HG03045 (cell line): ENCODE results near the gene SOD1.
A peak's percentile ranks its signal among the peaks of the same experiment; 100 is the strongest.
"Not testable (repeated sequence)": the region's sequence is repeated elsewhere in the genome, so short reads cannot be mapped to it uniquely, and the experiment has no call there.

Experiments
- ATAC-seq: cut with Tn5 transposase; IDR thresholded peaks from one replicate; pipeline ENCODE4 v1.9.1; 2021; ENCODE audit warnings: mild to moderate bottlenecking, moderate library complexity; ENCODE audit not compliant: unreplicated experiment

SOD1 gene

DNA sequence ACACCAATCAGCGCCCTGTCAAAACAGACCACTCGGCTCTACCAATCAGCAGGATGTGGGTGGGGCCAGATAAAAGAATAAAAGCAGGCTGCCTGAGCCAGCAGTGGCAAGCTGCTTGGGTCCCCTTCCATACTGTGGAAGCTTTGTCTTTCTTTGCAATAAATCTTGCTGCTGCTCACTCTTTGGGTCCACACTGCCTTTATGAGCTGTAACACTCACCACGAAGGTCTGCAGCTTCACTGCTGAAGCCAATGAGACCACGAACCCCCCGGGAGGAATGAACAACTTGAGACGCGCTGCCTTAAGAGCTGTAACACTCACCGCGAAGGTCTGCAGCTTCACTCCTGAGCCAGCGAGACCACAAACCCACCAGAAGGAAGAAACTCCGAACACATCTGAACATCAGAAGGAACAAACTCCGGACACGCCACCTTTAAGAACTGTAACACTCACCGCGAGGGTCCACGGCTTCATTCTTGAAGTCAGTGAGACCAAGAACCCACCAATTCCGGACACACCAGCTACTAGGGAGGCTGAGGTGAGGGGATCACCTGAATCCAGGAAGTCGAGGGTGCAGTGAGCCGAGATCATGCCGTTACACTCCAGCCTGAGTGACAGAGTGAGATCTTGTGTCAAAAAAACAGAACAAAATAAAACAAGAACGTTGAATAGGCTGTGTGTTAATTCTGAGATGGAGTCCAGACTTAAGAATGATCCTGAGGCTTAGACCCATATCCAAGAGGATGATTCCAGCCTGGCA is 4.5 kb upstream of the SOD1 start:
- ATAC-seq: not testable (repeated sequence)

DNA sequence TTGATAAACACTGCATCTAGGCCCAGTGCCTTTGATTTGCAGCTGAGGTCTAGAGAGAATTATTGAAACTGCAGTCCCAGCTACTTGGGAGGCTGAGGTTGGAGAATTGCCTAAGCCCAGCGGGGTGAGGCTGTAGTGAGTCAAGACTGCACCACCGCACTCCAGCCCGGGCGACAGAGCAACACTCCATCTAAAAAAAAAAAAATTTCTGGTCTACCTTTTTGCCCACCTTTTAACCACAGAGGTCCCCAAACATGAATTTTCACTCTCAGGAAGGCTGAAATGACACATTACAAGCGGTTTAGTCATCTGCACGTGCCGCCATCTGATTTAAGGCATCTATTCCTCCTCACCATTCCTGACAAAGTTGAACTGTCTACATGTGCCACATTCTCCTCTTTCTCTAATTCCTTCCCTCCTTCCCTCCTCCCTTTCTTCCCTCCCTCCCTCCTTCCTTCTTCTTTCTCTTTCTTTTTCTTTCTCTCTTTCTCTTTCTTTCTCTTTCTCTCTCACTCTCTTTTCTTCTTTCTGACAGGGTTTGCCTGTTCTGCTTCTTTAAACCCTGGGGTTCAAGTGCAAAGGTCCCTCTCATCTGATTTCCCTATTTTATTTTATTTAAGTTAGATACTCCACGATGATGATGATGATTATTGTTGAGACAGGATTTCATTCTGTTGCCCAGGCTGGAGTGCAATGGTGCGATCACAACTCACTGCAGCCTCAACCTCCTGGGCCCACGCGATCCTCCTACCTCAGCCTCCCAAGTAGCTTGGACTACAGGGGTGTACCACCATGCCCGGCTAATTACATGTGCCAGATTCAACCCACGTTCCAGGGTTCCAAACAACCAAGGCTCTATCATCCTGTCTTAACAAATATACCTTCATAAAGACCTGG is 3.0 kb upstream of the SOD1 start:
- ATAC-seq: no peak

DNA sequence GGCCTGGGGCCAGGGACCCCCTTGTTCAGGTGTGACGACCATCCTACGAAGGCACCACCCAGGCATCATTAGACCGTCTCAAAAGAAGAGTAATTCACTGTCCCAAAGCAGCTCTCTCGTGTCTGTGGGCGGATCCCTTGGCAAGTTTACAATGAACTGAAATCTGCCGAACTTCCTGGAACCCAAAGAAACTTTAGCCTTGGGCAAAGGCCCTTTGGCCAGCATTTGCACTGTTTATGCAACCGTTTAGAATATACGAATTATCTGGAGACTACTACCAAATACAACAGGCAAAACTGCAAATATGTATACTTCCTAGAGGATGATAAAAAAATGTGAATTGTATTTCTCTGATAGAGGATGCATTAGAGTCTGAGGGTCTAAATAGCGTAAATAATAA is 1.4 kb upstream of the SOD1 start:
- ATAC-seq: no peak

DNA sequence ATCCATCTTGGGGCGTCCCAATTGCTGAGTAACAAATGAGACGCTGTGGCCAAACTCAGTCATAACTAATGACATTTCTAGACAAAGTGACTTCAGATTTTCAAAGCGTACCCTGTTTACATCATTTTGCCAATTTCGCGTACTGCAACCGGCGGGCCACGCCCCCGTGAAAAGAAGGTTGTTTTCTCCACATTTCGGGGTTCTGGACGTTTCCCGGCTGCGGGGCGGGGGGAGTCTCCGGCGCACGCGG is 282 bp upstream of the SOD1 start:
- peak; percentile 27 for ATAC-seq

DNA sequence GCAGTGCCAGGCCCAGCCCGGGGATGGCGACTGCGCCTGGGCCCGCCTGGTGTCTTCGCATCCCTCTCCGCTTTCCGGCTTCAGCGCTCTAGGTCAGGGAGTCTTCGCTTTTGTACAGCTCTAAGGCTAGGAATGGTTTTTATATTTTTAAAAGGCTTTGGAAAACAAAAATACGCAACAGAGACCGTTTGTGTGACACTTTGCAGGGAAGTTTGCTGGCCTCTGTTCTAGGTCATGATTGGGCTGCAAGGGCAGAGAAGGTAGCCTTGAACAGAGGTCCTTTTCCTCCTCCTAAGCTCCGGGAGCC is 719 bp downstream of the SOD1 start:
- ATAC-seq: peak; percentile 31

DNA sequence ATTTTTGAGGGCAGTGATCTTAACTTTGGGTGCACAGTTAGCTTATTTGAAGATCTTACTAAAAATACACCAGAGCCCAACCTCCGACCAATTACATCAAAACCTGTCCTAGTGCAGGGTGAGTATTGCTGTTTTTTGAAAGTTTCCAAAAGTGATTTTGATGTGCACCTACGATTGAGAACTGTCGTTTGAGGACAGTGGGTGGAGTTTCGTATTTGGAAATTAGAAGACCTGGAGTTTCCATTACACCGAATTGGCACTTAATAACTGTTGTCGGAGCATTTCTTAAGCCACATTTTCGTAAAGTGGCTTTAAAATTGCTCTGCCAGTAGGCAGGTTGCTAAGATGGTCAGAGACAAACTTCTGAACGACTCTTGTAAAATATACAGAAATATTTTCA is 1.1 kb downstream of the SOD1 start:
- ATAC-seq: no peak

DNA sequence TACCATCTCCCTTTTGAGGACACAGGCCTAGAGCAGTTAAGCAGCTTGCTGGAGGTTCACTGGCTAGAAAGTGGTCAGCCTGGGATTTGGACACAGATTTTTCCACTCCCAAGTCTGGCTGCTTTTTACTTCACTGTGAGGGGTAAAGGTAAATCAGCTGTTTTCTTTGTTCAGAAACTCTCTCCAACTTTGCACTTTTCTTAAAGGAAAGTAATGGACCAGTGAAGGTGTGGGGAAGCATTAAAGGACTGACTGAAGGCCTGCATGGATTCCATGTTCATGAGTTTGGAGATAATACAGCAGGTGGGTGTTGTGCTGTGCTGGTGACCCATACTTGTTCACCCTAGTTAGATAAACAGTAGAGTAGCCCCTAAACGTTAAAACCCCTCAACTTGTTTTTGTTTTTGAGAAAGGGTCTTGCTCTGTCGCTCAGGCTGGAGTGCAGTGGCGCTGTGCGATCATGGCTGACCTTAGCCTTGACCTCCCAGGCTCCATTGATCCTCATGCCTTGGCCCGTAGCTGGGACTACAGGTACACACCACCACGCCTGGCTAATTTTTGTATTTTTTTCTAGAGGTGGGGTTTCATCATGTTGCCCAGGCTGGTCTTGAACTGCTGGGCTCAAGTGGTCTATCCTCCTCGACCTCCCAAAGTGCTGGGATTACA is 4.2 kb downstream of the SOD1 start:
- ATAC-seq: no peak

DNA sequence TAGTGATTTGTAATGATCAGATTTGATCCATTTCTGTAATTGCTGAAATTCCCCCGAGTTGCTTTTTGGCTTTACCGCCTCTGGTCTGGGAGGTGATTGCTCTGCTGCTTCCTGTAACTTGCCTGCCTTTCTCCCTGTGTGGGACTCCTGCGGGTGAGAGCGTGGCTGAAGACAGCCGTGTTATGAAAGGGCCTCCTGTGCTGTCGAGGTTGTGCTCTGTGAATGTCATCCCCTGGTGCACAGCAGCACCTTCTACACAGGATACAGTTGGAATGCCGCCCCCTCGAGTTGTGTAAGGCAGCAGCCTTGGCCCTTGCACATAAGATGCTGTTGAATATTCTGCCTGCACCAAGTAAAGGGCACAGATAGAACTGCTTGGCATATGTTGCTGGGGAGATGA is 5.9 kb downstream of the SOD1 start:
- ATAC-seq: no peak

DNA sequence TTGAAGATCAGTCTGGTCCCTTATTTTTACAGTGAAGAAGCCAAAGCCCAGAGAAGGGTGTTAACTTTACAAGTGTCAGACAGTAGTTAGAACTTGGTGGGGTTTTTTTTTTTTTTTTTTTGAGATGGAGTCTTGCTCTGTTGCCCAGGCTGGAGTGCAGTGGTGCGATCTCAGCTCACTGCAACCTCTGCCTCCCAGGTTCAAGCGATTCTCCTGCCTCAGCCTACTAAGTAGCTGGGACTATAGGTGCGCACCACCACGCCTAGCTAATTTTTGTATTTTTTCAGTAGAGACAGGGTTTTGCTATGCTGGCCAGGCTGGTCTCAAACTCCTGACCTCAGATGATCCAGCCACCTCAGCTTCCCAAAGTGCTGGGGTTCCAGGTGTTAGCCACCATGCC is 6.4 kb downstream of the SOD1 start:
- ATAC-seq: not testable (repeated sequence)

DNA sequence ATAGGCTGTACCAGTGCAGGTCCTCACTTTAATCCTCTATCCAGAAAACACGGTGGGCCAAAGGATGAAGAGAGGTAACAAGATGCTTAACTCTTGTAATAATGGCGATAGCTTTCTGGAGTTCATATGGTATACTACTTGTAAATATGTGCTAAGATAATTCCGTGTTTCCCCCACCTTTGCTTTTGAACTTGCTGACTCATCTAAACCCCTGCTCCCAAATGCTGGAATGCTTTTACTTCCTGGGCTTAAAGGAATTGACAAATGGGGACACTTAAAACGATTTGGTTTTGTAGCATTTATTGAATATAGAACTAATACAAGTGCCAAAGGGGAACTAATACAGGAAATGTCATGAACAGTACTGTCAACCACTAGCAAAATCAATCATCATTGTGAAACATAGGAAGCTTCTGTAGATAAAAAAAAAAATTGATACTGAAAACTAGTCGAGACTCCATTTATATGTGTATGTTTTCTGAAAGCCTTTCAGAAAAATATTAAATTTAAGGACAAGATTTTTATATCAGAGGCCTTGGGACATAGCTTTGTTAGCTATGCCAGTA is 7.0 kb downstream of the SOD1 start:
- ATAC-seq: no peak

DNA sequence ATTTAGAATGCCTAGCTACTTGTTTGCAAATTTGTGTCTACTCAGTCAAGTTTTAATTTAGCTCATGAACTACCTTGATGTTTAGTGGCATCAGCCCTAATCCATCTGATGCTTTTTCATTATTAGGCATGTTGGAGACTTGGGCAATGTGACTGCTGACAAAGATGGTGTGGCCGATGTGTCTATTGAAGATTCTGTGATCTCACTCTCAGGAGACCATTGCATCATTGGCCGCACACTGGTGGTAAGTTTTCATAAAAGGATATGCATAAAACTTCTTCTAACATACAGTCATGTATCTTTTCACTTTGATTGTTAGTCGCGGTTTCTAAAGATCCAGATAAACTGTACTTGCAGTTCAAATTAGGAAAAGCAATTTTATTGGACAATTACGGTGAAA is 7.6 kb downstream of the SOD1 start:
- no peak for ATAC-seq

DNA sequence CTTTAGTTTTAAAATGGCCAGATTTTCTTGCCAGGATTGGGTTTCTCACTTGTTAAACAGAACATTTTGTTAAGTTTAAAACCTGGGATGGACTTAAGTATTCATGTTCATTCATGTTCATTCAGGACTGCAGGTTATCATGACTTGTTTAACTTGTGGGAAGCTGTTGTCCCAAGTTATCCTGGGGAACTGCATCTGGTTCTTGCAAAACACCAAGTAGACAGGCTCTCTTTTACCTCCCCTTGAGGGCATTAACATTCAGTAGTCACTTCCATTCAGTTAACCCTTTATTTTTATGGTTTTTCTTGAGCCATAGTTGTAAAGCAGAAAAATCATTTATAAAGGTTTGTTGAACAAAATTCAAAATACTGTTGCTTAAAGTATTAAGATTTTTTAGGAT is 8.1 kb downstream of the SOD1 start:
- ATAC-seq: no peak

DNA sequence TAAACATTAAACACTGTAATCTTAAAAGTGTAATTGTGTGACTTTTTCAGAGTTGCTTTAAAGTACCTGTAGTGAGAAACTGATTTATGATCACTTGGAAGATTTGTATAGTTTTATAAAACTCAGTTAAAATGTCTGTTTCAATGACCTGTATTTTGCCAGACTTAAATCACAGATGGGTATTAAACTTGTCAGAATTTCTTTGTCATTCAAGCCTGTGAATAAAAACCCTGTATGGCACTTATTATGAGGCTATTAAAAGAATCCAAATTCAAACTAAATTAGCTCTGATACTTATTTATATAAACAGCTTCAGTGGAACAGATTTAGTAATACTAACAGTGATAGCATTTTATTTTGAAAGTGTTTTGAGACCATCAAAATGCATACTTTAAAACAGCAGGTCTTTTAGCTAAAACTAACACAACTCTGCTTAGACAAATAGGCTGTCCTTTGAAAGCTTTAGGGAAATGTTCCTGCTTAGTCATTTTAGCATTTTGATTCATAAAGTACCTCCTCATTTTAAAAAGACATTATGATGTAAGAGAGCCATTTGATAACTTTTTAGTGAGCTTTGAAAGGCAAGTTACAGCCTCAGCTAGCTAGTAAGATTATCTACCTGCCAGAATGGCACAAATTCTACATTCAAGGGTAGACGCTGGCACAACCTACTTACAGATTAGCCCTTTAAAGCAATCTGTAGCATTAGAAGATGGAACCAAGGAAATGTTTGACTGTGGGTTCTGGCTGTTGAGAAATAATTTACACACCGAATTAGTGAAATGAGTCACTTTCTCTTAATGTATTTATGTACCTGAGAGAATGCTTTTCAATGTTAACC is 9.4 kb downstream of the SOD1 start:
- ATAC-seq: no peak

DNA sequence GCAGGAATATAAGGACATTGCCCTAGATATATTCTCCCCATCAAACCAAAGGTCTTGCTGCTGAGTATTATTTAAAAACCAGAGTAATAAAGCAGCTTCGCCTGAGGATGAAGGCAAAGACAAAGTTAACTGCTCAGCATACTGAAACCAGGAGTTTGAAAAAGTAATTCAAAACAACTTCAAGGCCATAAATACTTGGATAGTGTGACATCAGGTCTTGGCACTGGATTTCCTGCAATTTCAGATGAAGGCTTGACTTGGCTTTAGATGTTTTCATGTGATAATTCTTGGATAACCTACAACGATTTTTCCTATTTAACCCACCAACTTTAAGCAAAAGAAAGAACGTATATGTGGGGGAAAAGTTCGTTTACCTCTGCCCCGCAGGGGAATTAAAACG is 10.6 kb downstream of the SOD1 start:
- ATAC-seq: no peak

DNA sequence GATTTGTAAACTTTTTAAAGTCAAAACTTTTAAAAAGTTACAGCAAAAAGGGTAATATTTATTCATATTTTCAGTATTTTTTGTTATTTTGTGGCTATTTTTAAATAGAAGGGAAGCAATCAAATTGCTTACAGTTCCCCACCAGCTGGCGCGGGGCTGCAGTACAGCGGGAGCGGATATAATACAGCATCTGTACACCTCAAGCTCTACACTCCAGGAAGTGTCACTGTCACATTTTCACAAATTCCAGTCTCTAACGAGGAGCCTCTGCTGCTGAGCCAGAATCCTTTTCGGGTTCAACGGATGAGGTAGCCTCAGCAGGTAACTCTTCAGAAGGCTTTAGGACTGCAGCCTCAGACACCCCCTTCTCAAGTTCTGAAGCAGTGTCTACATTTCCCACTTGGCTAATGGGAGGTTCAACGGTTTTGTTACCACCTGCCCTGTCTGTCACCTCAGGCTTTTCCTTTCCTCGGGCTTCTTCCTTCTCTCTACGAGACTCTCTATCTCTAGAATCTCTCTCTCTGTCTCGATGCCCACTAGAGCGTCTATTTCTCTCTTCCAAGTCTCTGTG is 11.7 kb downstream of the SOD1 start:
- no peak for ATAC-seq

DNA sequence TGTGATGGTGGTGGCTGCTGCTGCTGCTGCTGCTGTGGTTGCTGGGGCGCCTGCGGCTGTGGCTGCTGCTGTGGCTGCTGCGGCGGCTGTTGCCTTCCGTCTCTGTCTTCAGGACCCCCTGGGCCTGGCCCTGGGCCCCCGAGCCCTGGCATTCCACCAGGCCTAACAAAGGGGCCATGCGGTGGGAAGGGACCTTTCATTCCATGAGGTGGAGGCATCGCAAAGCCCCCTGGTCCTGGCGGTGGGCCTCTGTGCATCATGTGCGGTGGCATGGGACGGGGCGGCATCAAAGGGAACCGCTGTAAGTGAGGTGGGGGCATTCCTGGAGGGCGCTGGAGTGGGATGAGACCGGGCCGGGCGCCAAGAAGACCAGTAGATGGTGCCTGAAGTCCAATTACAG is 12.4 kb downstream of the SOD1 start:
- no peak for ATAC-seq

DNA sequence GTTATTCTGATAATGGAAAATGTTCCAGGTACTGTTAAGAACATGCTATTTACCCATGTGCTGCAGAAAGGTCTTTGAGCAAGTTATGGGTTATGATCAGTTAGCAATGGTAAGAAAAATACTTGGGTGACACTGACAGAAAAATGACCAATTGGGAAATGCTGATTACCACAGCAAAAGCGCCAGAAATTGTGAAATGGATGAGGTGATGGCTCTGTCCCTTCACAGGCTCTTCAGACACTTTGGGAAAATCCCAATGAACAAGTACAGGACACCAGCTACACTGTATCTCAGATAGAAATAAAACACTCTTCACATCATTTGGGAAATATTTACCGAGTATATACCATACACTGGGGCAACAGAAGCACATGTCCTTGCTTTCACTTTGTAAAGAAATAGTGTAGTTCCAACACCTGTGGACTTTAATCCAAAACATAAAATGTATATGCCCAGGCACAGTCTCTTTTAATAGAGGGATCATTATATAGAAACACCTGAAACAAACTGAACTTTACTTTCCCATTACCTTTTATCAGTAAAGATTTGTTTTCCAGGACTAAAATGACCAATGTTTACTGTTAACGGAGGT is 13.9 kb downstream of the SOD1 start:
- no peak for ATAC-seq

DNA sequence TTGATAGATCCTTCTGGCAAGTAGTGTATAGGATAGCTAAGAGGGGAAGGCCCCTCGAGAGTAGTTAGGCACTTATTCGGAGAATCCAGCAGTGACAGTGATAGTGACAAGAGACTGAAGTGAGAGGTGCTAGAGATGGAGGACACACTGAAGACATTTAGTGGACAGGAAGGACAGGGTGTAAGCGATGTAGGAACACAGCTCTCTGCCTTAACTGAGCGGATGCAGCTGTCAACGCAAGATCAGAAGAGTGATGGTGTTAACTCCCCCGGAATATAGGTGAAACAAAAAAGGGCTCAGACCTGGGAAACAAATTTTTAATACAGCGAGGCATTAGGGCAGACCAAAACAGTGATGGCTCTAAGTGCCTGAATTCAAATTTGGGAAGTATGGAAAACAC is 15.8 kb downstream of the SOD1 start:
- ATAC-seq: no peak

DNA sequence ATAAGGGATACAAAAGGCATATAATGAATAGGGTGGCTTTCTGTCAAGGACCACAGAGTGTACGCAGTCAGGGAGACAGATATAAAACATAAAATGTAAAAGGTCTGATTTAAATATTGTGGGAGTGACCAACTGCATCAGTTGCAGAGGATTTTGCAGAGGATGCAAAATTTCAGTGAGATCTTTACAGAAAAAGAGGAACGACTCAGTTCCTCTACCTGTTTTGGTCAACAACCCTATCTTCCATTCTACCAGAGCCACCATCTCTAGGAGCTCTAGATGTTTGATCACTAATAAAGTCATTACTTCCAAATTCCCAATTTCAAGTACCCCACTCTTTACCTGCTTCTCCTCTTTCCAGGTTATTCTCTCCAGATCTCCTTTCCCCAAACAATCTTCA is 16.5 kb downstream of the SOD1 start:
- no peak for ATAC-seq

DNA sequence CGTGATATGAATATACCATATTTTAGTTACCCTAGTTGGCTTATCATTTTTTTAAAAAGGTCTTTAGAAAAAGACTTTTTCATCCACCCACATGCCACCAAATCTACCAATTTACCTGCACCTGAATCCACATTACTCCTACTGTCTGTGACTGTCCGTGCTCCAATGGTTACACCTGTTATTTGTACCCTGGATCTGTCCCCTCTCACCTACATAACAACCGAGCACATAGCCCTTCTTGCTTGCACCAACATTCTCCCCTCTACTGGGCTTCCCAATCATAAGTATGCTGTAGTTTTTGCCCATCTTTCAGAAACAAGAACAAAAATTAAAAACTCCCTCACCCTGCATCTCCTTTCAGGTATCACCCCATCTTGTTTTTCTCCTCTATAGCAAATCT is 17.6 kb downstream of the SOD1 start:
- ATAC-seq: no peak
